ENCODE results near the gene SCIMP.
"Not testable (repeated sequence)": the region's sequence is repeated elsewhere in the genome, so short reads cannot be mapped to it uniquely, and the experiment has no call there.

SCIMP gene

DNA sequence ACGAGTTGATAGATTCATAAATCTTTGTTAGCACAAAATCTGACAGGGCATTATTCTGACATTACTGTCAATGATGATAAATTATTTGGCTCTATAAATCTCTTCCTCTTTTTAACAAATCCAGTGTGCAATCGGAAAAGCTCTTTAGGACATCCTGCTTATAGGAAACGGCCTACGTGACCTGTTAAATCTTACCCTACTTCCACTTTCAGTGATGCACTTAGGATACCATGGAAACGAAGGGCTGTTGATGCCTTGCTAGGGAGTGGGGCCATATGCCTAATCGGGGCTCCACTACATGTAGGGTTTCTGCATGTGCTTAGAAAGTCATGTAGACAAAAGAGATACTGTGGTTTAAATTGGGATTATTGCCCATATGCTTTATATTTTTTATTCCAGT lies 70.2 kb downstream of the SCIMP start:
- no peak overlapping the region for H3K4me3 ChIP-seq (ENCODE audit: low read depth, low read length)
- TF ChIP-seq, protein P1, sequence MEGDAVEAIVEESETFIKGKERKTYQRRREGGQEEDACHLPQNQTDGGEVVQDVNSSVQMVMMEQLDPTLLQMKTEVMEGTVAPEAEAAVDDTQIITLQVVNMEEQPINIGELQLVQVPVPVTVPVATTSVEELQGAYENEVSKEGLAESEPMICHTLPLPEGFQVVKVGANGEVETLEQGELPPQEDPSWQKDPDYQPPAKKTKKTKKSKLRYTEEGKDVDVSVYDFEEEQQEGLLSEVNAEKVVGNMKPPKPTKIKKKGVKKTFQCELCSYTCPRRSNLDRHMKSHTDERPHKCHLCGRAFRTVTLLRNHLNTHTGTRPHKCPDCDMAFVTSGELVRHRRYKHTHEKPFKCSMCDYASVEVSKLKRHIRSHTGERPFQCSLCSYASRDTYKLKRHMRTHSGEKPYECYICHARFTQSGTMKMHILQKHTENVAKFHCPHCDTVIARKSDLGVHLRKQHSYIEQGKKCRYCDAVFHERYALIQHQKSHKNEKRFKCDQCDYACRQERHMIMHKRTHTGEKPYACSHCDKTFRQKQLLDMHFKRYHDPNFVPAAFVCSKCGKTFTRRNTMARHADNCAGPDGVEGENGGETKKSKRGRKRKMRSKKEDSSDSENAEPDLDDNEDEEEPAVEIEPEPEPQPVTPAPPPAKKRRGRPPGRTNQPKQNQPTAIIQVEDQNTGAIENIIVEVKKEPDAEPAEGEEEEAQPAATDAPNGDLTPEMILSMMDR (IDR thresholded peaks at IDR 0.05; ENCODE audit: borderline replicate concordance, insufficient read depth, low read depth, low read length): no peak

DNA sequence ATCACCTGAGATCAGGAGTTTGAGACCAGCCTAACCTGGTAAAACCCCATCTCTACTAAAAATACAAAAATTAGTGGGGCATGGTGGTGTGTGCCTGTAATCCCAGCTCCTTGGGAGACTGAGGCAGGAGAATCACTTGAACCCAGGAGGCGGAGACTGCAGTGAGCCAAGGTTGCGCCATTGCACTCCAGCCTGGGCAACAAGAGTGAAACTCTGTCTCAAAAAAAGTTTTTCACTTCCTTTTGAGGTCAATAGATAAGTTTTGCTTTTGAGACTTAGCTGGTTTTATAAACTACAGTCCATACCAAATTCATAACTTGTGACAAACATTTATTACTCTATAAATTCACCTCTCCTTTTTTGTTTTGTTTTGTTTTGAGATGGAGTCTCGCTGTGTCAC lies 72.9 kb downstream of the SCIMP start:
- H3K4me3 ChIP-seq (ENCODE audit: low read depth, low read length): not testable (repeated sequence)

DNA sequence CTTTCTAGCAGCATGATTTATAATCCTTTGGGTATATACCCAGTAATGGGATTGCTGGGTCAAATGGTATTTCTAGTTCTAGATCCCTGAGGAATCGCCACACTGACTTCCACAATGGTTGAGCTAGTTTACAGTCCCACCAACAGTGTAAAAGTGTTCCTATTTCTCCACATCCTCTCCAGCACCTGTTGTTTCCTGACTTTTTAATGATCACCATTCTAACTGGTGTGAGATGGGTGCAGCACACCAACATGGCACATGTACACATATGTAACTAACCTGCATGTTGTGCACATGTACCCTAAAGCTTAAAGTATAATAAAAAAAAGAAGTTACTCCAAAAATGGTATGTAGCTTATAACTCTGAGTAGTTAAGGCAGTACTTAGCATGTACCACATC lies 74.0 kb downstream of the SCIMP start:
- not testable (repeated sequence) for H3K4me3 ChIP-seq (ENCODE audit: low read depth, low read length)
